Islet of Langerhans (tissue), 1 donor: ENCODE results near the gene SHMT1.
"Not testable (repeated sequence)": the region's sequence is repeated elsewhere in the genome, so short reads cannot be mapped to it uniquely, and the experiment has no call there.

ENCODE experiments used
- FAIRE-seq: peaks from one replicate; lab custom pipeline; 2011; peaks lifted over from hg19 to GRCh38; lab: Jason Lieb, UNC

SHMT1 gene

DNA sequence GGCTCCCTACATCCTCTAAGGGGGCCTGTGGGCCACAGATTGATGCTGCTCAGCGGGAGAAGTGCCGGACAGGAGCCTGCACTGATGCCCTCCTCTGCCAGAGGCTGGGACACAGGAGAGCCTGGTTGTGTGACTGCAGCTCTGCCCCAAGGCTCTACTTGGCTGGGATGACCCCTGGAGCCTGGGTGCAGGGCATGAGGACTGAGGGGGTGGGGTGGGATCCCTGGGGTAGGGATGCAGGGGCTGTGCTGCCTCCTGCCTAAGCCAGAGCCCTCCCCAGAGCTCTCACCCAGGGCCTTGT is 14.8 kb upstream of the SHMT1 start:
- FAIRE-seq = no peak

DNA sequence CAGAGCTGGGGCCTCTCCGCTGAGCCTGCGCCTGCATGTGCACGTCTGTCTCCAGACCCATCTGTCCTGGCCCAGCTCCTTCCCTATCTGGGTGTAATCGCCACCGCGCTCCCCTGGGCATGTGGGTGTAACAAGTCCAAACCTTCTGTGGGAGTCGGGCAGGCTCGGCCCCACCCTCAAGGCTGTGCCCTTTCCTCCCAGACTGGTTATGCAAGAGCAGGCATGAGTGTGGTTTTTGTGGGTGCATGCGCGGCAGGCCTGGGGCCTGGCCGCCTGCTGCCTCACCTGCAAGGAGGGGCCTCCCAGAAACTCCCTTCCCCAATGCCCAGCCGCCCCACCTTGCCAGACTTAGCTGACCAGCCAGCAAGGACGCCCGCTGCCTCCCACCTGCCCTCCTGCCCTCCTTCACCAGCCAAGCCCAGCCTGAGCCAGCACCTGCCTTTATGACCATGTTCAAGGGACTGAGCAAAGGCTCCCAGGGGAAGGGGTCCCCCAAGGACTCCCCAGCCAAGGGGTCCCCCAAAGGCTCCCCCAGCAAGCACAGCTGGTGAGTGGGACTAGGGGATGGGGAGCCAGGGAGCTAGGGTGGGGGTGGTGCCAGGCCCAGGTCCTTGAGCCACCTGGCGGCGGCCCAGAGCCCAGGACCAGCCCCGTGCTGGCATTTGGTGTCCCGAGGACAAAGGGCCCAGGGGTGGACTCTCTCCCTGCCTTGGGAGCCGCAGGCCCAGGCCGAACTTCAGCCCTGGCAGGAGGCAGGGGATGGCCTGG is 14.3 kb upstream of the SHMT1 start, which contains the start of gene EVPLL:
Gene EVPLL, plus strand, starts transcription at position 342 of the 768 bp plus-strand sequence. CDS start 3,160 bp downstream, outside the sequence.
- FAIRE-seq = no peak

DNA sequence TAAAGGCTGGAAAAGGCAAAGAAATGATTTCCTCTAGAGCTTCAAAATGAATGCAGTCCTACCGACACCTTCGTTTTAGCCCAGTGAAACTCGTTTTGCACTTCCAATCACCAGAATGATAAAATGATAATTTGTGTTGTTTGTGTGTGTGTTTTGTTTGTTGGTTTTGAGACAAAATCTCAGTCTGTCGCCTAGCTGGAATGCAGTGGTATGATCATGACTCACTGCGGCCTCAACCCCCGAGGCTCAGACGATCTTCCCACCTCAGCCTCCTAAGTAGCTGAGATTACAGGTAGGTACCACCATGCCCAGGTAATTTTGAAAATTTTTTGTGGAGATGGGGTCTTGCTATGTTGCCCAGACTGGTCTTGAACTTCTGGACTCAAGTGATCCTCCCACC is 10.9 kb upstream of the SHMT1 start:
- no peak for FAIRE-seq

DNA sequence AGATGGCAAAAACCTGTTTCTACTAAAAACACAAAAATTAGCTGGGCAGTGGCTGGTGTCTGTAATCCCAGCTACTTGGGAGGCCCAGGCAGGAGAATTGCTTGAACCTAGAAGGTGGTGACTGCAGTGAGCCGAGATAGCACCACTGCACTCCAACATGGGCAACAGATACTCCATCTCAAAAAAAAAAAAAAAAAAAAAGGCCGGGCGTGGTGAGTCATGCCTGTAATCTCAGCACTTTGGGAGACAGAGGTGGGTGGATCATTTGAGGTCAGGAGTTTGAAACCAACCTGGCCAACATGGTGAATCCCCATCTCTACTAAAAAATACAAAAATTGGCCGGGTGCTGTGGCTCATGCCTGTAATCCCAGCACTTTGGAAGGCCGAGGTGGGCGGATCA is 9.8 kb upstream of the SHMT1 start:
- not testable (repeated sequence) for FAIRE-seq

DNA sequence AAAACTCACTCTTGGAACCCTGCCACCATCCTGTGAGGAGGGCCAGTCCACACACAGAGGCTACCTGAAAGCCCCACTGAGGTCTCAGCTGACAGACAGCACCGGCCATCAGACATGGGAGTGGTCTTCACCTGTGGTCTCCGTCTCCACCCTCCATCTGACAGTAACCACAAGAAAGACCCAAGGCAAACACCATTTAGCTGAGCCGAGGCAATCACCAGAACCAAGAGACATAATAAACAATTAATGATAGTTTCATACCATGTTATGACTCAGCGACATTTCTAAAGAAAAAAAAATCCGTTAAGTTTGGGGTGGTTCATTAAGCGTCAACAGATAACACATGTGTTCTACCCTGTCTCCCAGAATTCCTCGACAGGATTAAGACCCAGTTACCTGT is 8.1 kb upstream of the SHMT1 start:
- FAIRE-seq = no peak

DNA sequence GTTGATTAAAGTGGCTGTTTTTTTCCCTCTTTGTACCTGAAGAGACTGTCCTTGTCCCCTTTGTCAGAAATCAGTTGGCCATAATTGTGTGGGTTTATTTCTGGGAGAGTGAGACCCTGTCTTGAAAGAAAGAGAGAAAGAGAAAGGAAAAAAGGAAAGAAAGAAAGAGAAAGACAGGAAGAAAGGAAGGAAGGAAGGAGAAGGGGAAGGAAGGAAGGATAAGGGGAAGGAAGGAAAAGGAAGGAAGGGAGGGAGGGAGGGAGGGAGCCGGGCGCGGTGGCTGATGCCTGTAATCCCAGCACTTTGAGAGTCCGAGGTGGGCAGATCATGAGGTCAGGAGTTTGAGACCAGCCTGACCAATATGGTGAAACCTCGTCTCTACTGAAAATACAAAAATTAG is 7.4 kb upstream of the SHMT1 start:
- no peak for FAIRE-seq

DNA sequence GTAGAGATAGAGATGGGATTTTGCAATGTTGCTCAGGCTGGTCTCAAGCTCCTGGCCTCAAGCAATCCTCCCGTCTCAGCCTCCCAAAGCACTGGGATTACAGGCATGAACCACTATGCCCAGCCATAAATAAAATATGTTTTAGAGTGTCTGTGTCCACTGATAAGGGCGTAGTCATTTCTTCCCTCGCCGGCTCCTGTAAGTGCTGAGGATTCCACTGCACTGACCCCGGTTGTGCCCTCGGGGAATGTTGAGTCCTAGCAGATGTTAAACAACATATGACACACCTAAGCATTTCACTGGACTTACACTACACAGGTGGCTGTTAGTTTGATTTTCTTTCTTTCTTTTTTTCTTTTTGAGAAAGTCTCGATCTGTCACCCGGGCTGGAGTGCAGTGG is 5.6 kb upstream of the SHMT1 start:
- FAIRE-seq = no peak

DNA sequence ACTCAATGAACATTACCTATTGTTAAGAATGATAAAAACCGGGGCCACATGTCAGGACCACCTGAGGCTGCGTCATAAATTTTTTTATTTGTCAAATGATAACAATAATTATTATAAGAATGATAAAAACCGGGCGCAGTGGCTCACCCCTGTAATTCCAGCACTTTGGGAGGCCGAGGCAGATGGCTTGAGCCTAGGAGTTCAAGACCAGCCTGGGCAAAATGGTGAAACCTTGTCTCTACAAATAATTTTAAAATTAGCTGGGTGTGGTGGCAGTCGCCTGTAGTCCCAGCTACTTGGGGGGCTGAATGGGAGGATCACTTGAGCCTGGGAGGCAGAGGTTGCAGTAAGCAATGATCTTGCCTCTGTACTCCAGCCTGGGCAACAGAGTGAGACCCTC is 816 bp upstream of the SHMT1 start:
- no peak for FAIRE-seq

DNA sequence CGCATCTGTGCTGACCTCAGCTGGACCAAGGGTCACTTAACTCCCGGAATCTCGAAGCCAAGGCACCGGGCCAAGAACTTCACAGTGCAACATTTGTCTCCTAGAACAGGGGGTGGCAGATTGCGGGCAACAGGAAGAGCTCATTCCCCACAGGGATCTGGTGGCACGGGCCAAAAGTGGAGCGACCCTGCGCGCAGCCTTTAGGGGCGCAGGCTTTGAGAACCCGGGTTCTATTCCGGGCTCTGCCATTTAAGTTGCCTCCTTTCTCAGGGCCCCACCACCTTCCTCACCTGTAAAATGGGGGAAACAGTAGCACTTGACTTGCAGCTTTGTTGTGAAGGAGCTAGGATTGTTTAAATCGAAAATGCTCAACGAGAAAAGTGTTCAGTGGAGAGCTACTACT is 651 bp downstream of the SHMT1 start:
- FAIRE-seq = no peak

DNA sequence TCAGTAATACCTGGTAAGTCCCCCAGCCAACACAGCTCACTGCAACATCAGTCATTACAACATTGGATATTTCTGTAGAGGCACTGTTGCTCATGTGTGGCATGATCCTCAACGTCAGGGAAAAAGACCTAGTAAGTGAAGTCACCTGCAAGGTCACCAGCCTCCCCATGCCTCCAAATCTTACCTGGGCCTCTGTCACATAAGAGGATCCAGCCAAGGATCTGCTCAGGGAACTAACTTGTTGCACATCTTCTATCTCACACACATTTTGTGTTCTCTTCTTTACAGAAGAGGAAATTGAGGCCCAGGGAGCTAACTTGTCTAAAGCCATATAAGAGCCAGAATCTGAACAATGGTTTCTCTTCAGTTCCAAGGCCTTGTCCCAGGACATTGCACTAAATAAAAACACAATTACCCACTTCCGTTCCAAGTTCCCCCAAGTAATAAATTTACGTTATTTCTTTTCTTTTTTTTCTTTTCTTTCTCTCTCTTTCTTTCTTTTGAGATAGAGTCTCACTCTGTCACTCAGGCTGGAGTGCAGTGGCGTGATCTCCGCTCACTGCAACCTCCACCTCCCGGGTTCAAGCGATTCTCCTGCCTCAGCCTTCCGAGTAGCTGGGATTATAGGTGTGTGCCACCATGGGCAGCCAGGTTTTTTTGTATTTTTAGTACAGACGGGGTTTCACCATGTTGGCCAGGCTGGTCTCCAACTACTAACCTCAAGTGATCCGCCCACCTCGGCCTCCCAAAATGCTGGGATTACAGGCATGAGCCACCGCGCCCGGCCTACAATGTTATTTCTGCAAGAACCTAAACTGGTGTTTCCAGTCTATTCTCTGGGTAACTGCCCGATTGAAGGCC is 1.3 kb downstream of the SHMT1 start:
- no peak for FAIRE-seq

DNA sequence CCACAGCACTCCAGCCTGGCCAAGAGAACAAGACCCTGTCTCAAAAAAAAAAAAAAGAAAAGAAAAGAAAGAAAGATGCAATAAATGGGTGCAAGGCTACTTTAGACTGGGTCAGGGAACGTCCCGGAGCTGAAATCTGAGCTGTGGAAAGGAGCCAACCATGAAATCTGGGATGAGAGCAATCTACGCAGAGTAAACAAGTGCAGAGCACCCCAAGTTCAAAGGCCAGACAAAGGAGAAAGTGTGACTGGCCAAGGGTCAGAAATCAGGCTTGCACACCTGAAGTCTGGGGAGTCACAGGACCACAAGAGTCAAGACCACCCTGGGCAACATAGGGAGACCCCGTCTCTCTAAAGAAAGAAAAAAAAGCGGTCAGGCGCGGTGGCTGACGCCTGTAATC is 2.8 kb downstream of the SHMT1 start:
- no peak for FAIRE-seq

DNA sequence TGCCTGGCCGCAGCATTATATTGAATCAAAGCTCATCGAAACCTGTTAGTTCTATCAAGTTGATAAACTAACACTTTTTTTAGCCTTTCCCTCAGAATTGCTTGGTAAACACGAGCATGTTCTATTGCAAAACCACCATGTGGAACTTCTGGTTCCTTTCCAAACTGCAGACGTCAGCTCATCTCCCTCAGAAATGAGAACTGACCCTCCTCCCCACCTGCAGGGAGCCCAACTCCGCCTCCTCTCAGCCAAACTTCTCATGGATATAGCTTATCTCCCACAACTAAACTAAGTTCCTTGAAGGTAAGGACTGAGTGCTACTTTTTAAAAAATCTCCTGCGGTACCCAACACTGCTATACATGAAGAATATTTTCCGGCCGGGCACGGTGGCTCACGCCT is 6.7 kb downstream of the SHMT1 start:
- no peak for FAIRE-seq

DNA sequence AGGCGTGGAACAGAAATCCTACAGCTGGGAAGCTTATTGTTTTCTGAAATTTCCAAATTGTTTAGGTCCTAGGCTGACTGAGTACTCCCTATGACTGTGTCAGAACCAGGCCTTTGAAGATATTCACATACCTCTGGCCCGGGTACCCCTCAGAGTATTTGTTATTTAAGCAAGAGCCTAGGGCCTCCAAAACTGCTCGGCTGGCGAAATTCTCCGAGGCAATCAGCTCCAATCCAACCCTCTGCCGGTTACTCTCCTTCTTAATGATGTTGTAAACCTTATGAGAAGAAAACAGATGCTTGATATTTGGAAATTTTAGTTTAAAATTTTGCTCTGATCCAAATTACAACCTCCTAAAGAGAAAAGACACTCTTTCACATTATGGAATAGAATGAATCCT is 9.8 kb downstream of the SHMT1 start:
- no peak for FAIRE-seq

DNA sequence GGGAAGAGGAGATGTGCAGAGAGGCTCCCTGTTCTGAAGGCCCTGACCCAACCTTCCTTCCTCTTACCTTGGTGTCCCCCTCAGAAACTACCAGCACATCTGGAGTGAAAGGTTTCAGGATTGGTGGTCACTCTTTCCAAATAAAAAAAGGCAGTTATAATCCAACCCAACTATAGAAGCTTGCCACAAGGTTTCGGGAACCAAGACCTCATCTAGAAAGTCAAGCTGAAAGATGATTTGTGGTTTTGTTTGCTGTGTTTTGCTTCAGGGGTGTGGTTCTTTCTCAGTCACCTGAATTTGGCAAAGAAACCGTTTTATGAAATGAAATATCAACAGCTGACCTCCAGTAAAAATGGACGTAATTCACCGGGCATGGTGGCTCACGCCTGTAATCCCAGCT is 19.3 kb downstream of the SHMT1 start:
- FAIRE-seq = no peak

DNA sequence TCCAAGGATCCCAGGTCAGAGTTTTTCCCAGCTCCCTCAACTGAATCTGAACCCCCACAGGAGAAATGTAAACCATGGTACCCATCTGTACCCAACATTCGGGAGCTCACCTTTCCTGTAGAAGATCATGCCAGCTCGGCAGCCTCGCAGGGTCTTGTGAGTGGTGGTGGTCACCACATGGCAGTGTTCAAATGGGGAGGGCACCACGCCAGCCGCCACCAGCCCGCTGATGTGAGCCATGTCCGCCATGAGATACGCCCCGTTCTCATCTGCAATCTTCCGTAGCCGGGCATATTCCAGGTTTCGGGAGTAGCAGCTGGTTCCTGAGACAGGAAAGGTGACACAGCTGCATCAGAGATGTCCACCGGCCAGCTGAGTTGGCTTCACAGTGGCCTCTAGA is 23.4 kb downstream of the SHMT1 start:
- no peak for FAIRE-seq

DNA sequence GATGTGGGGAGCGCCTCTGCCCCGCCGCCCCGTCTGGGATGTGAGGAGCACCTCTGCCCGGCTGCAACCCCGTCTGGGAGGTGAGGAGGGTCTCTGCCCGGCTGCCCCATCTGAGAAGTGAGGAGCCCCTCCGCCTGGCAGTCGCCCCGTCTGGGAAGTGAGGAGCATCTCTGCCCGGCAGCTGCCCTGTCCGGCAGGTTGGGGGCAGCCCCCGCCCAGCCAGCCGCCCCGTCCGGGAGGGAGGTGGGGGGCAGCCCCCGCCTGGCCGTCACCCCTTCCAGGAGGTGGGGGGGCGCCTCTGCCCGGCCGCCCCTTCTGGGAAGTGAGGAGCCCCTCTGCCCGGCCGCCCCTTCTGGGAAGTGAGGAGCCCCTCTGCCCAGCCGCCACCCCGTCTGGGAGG is 25.2 kb downstream of the SHMT1 start:
- FAIRE-seq = not testable (repeated sequence)

DNA sequence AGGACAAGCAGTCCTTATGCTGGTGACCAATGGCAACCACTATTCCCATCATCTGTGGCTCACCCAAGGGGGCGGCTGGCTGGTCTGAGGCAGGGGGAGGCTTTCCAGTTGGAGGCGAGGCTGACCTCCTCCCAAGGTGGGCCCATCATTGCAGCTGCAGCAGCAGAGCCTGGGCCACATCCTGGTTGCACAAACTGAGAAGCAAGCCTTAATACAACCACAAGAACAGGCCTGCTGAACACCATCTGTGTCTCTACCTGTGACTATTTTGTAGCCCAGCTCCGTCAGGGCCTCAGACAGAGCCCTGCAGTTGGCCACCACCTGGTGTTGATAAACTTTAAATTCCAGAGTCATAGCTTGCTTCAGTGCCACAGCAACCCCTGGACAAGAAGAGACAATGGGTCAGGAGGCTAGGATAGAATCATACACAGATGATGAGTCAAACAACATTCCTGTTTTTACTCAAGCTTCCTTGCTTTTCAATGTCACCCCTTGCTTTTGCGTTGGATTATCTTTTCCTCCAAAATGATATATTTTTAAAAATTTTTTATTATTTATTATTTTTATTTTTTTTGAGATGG is 30.4 kb downstream of the SHMT1 start:
- FAIRE-seq = no peak

DNA sequence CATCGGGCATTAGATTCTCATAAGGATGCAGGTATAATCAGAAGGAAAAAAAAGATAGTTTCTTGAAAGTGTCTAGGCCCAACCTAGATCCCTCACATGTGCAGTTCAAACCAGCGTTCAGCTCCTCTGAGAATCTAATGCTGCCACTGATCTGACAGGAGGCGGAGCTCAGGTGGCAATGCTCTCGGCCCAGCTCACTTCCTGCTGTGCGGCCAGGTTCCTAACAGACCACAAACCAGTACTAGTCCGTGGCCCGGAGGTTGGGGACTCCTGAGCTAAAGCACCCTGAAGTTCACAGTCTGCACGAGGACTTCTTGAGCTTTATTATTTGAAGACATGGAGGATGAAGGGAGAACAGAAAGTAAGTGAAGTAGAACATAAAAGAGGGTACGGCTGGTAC is 31.5 kb downstream of the SHMT1 start:
- FAIRE-seq = no peak

DNA sequence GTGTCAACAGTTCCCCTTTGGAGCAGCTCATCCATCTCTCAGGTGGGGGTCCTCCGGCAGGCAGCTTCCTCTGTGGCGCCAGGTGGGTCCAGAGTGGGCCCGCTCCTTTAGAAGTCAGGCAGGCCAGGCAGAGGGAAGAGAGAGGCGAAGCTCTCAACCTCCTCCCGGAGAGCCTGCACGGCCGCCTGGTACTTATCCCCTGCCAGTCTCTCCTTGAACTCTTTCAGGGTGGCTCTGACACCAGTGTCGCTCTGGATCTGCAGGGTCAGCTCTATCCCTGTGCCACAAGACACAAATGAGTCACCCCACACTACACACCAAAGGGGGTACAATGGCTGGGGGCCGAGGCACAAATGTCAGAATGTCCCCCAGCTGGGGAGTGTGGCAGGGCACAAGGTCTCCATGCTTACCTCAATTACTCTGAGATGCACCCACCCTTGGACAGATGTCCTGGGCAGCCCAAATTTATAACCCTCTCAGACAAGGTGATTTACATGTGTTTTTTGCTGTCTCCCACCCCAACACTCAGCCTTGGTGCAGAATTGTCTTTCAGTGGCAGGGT is 34.6 kb downstream of the SHMT1 start:
- no peak for FAIRE-seq

DNA sequence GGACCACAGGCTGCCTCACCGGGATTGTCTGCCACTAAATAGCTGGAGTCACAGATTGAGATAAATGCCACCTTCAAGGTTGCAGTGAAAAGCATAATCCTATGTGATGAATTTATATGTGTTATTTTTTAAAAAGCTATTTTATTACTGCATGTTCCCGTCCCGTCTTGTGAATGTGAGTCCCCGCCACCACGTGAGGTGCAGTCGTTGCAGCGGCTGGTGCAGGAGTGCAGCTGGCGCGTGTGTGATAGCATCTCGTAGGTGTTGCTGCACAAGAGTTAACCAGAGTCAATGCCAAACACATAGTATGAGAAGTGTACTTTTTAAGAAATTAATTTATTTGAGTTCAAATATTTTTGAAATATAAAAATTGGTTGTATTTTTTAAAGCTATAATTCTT is 35.8 kb downstream of the SHMT1 start:
- FAIRE-seq = no peak

DNA sequence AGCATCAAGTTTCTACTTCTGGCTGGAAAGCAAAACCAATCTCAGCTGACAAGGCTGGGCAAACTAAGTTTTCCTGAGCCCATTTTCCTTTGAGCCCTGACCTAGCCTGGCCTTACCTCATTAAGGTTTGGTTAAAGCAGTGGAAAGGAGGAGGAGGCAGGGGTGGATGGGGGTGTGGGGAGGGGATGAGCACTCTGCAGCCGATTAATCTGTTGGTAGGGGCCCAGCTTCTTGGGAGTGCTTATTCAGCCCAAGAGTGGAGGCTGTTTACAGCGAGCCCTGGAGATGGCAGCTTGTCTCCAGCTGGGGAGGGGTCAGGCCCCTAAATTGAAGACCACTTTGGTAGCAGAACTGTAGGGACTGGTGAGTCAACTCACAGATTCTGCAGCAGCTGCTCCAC is 36.3 kb downstream of the SHMT1 start:
- no peak for FAIRE-seq

DNA sequence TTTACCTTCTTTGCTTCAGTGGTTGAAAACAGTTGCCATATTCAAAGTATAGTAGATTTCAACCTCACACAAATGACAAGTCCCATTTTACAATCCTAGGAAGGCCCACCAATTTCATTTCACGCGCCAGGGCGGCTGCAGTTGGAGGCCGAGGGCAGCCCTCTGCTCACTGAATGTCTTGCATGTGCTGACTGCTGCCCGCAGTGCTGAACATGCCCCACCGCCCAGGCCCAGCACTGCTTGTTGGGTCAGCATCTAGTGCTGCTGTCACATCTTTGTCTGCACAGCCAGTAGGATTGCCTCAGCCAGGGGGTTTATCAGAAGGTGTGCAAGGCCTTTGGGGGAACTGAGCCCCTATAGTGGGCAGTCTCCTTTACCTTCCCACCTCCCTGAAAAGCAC is 36.8 kb downstream of the SHMT1 start:
- FAIRE-seq = no peak

DNA sequence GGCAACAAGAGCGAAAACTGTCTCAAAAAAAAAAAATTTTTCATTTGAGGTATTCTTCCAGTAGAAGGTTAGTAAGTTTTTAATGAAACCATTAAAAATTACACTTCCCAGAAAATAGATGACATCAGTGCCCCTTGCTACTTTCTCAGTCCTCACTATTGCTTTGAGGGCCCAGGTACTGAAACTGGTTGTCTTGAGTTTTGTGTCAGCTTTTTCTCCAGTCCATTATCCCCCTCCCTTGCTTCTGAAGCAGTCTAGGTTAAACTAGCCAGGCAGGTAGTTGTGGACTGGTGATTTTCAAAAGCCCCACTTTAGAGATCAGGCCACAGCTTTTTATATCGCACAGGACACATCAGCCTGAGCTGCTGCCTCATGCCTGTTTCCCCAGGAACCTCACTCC is 37.3 kb downstream of the SHMT1 start:
- FAIRE-seq = no peak
